Measurements from ENCODE around the gene FBXL17.

DNA sequence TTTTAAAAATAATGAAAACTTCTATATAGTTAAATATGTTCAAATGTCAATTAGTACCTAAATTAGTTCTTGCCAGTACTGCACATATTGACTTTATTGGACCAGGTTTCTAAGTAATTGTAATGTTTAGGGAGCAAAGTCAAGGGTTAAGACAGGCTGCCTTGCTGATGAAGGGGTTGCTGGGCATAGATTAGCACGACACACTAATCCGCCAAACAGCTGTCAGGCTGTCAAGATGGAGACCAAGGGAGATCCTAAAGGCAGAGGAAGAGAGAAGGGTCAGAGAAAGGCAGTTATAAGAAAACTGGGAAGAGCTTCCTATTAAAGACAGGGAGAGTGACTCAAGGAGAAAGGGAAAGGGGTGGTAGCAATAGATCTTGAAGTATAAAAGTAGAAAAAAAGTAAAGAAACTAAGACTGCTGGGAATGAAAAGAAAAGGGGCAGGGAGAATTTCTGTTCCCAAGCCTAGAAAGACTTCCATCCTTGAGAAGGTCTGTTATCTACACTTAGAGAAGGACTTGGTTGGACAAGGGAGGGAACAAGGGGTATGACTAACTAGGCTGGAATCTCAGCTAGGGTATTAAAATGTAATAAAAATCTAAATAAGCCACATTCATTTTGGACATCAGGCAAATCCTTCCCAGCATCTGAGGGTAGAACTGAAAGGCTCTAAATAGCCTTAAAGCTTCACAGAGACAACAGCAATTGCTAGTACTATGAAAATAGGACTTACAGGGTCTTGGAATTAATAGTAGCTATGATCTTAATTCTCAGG is 188.7 kb downstream of the FBXL17 start:
- TF ChIP-seq, protein P1, sequence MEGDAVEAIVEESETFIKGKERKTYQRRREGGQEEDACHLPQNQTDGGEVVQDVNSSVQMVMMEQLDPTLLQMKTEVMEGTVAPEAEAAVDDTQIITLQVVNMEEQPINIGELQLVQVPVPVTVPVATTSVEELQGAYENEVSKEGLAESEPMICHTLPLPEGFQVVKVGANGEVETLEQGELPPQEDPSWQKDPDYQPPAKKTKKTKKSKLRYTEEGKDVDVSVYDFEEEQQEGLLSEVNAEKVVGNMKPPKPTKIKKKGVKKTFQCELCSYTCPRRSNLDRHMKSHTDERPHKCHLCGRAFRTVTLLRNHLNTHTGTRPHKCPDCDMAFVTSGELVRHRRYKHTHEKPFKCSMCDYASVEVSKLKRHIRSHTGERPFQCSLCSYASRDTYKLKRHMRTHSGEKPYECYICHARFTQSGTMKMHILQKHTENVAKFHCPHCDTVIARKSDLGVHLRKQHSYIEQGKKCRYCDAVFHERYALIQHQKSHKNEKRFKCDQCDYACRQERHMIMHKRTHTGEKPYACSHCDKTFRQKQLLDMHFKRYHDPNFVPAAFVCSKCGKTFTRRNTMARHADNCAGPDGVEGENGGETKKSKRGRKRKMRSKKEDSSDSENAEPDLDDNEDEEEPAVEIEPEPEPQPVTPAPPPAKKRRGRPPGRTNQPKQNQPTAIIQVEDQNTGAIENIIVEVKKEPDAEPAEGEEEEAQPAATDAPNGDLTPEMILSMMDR (IDR thresholded peaks at IDR 0.05; ENCODE audit: insufficient read depth, low read length, poor library complexity, severe bottlenecking), result no peak
- no peak for TF ChIP-seq EZH2phosphoT487 (conservative IDR thresholded peaks at IDR 0.05; ENCODE audit: low read length)

All from SU-DHL-6 (cell line).